GM08714 (cell line): ENCODE data around the gene OXLD1.
A peak's percentile ranks its signal among the peaks of the same experiment; 100 is the strongest.

Source experiments
- H3K4me3 ChIP-seq: fragments of 200-500 bp; sonication (Bioruptor generic); 2 replicates; pipeline ENCODE4 v1.5.1; 2014; ENCODE audit warnings: mild to moderate bottlenecking, low read length, inconsistent platforms
- ZNF274 ChIP-seq: IDR thresholded peaks from 2 replicates; pipeline ENCODE4 v1.6.1; 2012; ENCODE audit warnings: mild to moderate bottlenecking, low read depth, low read length

OXLD1 gene

GRCh38 chr17:81706757-81707624 is 40.6 kb upstream of the OXLD1 start:
- no peak overlapping the region for H3K4me3 ChIP-seq
- TF ChIP-seq ZNF274, result no peak

- no peak for TF ChIP-seq ZNF274
- H3K4me3 ChIP-seq, result no peak overlapping the region
Observed at GRCh38 chr17:81706232-81706611, 39.8 kb upstream of the OXLD1 start.

DNA sequence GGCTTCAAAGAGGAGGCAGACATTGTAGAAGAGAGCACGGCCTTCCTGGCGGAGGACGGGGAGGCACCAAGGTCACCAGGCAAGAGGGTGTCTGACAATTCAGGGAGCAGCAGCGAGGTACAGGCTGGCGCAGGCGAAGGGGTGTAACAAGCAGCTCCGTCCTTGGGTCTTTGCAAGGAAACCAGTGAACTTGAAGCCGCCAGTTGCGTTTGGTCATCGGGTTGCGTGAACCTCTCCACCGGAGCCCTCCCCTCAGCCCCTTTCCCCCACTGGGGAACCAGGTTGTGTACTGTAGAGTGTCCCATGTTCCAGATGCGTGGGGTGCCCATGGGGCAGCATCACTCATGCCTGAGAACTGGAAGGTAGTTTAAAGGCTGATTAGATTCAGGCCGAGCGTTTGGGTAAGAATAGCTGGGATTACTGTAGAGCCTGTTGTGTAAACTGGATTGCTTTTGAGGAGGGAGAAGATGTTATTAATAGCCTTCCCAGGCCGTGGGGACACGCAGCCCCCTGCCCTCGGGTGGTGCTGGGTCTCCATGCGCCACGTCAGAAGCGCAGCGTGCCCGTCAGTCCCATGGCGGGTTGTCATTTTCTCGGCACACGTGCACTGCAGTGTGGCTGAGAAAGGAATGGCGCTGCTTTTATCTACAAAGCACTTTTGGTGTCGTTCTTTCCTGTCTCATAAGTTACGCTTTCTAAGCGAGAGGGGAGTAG is 39.3 kb upstream of the OXLD1 start:
- no peak overlapping the region for H3K4me3 ChIP-seq
- TF ChIP-seq ZNF274, result no peak

GRCh38 chr17:81703747-81704654 is 37.6 kb upstream of the OXLD1 start:
- H3K4me3 ChIP-seq, result peak overlapping the region; percentile 95
- no peak for TF ChIP-seq ZNF274

DNA sequence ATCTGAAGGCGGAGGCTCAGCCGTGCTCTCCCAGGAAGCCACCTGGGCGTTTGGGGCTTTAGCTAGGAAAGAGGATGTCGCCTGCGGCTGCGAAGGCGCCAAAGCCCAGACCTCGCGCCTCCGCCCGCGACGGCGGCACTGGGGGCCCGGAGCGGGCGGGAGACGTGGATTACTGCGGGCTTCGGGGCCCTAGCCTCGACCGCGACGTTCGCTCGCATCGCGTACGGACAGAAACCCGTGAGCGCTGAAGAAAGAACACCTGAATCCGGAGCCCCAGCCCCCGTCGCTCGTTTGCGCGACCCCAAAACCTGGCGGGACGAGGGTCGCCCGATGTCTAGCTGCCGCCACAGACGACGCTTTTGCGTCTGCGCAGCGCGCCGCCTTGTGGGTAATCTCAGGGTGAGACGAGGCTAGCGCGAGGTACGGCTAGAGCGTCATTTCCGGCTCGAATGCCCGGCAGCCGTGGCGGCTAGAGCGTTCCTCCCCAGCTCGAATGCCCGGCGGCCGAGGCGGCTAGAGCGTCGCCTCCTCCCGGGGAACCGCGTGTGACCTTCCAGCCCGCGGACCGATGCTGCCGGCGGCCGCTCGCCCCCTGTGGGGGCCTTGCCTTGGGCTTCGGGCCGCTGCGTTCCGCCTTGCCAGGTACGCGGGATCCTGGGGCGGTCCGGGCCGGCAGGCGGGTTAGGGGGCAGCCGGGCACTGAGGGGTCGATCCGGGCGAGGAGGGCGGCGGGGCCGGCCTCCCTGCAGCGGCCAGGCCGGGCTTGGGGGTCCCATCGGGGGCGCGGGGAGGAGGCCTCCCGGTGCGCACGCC is 36.7 kb upstream of the OXLD1 start, which contains the start of gene MRPL12:
Gene MRPL12, plus strand, starts transcription at position 434 of the 813 bp plus-strand sequence. Its CDS starts 135 bp downstream, at position 569.
- H3K4me3 ChIP-seq, result peak within 1 kb of the TSS; percentile 95
- TF ChIP-seq ZNF274, result no peak

DNA sequence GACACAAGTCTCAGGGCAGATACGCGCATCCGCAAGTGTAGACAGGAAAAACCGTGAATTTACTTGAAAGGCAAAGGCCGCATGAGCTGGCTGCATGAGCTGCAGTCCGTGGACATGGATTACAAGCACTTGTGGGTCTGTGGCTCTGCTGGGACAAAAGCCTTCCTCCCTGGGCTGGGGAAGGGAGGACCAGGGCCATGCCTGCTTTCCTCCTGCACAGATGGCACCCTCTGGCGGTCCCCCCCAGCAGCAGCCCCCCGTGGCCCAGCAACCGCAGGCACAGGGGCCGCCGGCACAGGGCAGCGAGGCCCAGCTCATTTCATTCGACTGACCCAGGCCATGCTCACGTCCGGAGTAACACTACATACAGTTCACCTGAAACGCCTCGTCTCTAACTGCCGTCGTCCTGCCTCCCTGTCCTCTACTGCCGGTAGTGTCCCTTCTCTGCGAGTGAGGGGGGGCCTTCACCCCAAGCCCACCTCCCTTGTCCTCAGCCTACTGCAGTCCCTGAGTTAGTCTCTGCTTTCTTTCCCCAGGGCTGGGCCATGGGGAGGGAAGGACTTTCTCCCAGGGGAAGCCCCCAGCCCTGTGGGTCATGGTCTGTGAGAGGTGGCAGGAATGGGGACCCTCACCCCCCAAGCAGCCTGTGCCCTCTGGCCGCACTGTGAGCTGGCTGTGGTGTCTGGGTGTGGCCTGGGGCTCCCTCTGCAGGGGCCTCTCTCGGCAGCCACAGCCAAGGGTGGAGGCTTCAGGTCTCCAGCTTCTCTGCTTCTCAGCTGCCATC is 35.1 kb upstream of the OXLD1 start:
- TF ChIP-seq ZNF274, result no peak
- H3K4me3 ChIP-seq, result peak overlapping the region; percentile 95

DNA sequence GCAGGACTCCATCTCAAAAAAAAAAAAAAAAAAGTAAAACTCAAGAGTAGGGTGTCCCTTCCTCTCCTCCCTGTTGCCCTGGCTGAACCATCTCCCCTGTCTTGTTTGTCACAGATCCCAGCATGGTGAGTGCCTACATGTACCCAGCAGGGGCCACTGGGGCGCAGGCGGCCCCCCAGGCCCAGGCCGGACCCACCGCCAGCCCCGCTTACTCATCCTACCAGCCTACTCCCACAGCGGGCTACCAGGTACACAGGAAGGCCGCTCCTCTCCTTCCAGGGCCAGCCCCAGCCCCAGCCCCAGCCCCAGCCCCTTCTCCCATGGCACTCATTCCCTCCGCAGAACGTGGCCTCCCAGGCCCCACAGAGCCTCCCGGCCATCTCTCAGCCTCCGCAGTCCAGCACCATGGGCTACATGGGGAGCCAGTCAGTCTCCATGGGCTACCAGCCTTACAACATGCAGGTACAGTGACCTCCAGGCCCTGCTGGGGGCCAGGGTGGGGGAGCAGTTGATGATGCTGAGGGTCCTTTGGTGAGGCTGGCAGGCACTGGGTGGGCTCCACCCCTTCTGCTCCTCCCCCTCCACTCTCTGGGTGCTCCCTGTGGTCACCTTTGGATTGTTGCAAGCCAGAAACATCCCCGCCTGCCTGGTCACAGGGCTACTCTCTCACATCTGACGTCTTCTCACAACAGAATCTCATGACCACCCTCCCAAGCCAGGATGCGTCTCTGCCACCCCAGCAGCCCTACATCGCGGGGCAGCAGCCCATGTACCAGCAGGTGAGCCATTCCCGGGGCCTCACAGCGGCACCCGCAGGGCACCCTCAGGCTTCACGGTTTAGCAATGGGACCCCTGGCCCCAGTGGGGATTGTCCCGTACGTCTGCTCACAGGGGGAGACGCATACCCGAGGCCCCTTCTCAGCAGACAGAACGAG is 34.2 kb upstream of the OXLD1 start:
- H3K4me3 ChIP-seq, result no peak overlapping the region

DNA sequence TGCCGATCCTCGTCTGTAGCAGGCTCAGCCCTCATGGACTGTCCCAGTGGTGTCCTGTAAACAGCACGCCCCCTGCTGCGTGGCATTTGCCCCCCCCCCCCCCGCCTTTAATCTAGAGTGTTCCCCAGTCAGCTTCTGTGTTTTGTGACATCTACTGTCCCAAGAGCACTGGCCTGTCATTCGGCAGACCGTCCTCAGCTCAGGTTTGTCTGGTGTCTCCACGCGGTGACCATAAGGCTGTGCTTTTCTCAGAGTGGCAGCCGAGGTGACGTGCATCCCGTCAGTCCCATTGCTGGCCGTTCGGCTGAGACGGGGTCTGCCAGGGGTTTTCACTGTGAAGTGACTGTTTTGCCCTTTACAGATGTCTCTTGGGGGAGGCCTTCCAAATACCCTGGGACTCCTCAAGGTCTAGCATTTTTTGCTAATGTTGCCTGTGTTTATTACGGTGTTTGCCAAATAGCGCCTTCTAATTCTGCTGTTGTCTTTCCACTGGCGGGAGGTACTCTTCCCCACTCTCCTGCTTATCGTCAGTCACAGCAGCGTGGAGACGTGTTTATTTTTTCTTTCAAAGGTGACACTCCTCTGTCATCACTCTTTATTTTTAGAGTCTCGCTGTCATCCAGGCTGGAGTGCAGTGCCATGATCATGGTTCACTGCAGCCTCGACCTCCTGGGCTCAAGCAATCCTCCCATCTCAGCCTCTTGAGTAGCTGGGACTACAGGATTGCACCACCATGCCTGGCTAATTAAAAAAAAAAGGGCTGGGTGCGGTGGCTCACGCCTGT is 31.0 kb upstream of the OXLD1 start:
- H3K4me3 ChIP-seq, result no peak overlapping the region
- no peak for TF ChIP-seq ZNF274

More for the DNA sequence above, 34.2 kb upstream of the OXLD1 start:
- no peak for TF ChIP-seq ZNF274

DNA sequence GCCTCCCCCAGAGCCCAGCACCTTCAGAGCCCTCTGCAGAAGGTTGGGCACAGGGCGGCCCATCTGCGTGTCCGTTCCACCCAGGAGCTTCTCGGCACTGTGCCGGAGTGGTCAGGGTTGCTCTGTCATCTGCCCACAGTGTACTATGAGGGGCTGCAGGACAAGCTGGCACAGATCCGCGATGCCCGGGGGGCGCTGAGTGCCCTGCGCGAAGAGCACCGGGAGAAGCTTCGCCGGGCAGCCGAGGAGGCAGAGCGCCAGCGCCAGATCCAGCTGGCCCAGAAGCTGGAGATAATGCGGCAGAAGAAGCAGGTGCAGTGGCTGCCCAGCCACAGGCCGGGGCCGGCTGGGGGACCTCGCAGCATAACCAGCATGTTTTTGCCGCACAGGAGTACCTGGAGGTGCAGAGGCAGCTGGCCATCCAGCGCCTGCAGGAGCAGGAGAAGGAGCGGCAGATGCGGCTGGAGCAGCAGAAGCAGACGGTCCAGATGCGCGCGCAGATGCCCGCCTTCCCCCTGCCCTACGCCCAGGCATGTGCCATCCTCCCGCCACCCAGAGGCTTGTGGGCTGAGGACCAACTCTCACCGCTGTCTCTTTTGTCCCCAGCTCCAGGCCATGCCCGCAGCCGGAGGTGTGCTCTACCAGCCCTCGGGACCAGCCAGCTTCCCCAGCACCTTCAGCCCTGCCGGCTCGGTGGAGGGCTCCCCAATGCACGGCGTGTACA is 30.0 kb upstream of the OXLD1 start:
- TF ChIP-seq ZNF274, result no peak

GRCh38 chr17:81695801-81696200 is 29.4 kb upstream of the OXLD1 start:
- no peak overlapping the region for H3K4me3 ChIP-seq
- TF ChIP-seq ZNF274, result no peak

More for the DNA sequence above, 30.0 kb upstream of the OXLD1 start:
- H3K4me3 ChIP-seq, result no peak overlapping the region

GRCh38 chr17:81695211-81695610 is 28.8 kb upstream of the OXLD1 start:
- no peak overlapping the region for H3K4me3 ChIP-seq
- TF ChIP-seq ZNF274, result no peak
